ENCODE data around the gene TNPO2. TPM values are rescaled to one million over a fixed set of nuclear protein-coding genes. Genes with fewer than 3 reads are reported as not detected.
"Not testable (repeated sequence)": the region's sequence is repeated elsewhere in the genome, so short reads cannot be mapped to it uniquely, and the experiment has no call there.

TNPO2 gene
- total and polyA plus RNA-seq, 9 donors: 19.6 to 68.6 (median 55.8) TPM

- H3K27me3 ChIP-seq (ENCODE audit: control insufficient read depth, insufficient read depth, low read length): no peaks in the 10 kb centered on the region
- DNase-seq: peak; percentile 33
- peaks cover 17% of the 10 kb centered on the region for H3K36me3 ChIP-seq (ENCODE audit: control insufficient read depth, insufficient read depth, low read length)
- H3K4me1 ChIP-seq (ENCODE audit: control insufficient read depth, insufficient read depth, low read length): peaks cover 33% of the 10 kb centered on the region
- WGBS (ENCODE audit: insufficient coverage): 3% methylated on average over 5 of the region's 7 CpGs
- H3K4me3 ChIP-seq (ENCODE audit: low read length): peak overlapping the region; percentile 73
- peak overlapping the region; percentile 96 for H3K27ac ChIP-seq (ENCODE audit: low read length)
- no peaks in the 10 kb centered on the region for H3K9me3 ChIP-seq (replicated peaks; ENCODE audit: control insufficient read depth, low read depth, low read length)
These were observed 421 bp downstream of the TNPO2 start for GRCh38 chr19:12723381-12723640.

- H3K4me1 ChIP-seq (ENCODE audit: control insufficient read depth, insufficient read depth, low read length): peaks cover 33% of the 10 kb centered on the region
- peak overlapping the region; percentile 73 for H3K4me3 ChIP-seq (ENCODE audit: low read length)
- peak; percentile 100 for DNase-seq
- no peaks in the 10 kb centered on the region for H3K9me3 ChIP-seq (replicated peaks; ENCODE audit: control insufficient read depth, low read depth, low read length)
- no peaks in the 10 kb centered on the region for H3K27me3 ChIP-seq (ENCODE audit: control insufficient read depth, insufficient read depth, low read length)
- peak overlapping the region; percentile 96 for H3K27ac ChIP-seq (ENCODE audit: low read length)
- peaks cover 18% of the 10 kb centered on the region for H3K36me3 ChIP-seq (ENCODE audit: control insufficient read depth, insufficient read depth, low read length)
- 2% methylated on average over 11 of the region's 32 CpGs for WGBS (ENCODE audit: insufficient coverage)
These were observed 959 bp downstream of the TNPO2 start for GRCh38 chr19:12722566-12723380.

- H3K27me3 ChIP-seq (ENCODE audit: control insufficient read depth, insufficient read depth, low read length): no peaks in the 10 kb centered on the region
- under 1% methylated on average over 52 of the region's 65 CpGs for WGBS (ENCODE audit: insufficient coverage)
- no peaks in the 10 kb centered on the region for H3K9me3 ChIP-seq (replicated peaks; ENCODE audit: control insufficient read depth, low read depth, low read length)
- peak; percentile 87 for DNase-seq
- H3K36me3 ChIP-seq (ENCODE audit: control insufficient read depth, insufficient read depth, low read length): peaks cover 24% of the 10 kb centered on the region
- peak overlapping the region; percentile 65 for H3K4me3 ChIP-seq (ENCODE audit: low read length)
- peak overlapping the region; percentile 96 for H3K27ac ChIP-seq (ENCODE audit: low read length)
- H3K4me1 ChIP-seq (ENCODE audit: control insufficient read depth, insufficient read depth, low read length): peaks cover 33% of the 10 kb centered on the region
These were observed 1.8 kb downstream of the TNPO2 start for GRCh38 chr19:12721656-12722565.

GRCh38 chr19:12720851-12721655 lies 2.7 kb downstream of the TNPO2 start:
- 5% methylated on average over 59 of the region's 59 CpGs for WGBS (ENCODE audit: insufficient coverage)
- DNase-seq: peak; percentile 52

GRCh38 chr19:12720296-12720695 lies 3.4 kb downstream of the TNPO2 start:
- no peaks in the 10 kb centered on the region for H3K27me3 ChIP-seq (ENCODE audit: control insufficient read depth, insufficient read depth, low read length)
- peak overlapping the region; percentile 96 for H3K27ac ChIP-seq (ENCODE audit: low read length)
- peak overlapping the region; percentile 65 for H3K4me3 ChIP-seq (ENCODE audit: low read length)
- H3K9me3 ChIP-seq (replicated peaks; ENCODE audit: control insufficient read depth, low read depth, low read length): no peaks in the 10 kb centered on the region
- peaks cover 33% of the 10 kb centered on the region for H3K4me1 ChIP-seq (ENCODE audit: control insufficient read depth, insufficient read depth, low read length)
- DNase-seq: no peak
- 89% methylated on average over 4 of the region's 10 CpGs for WGBS (ENCODE audit: insufficient coverage)
- peaks cover 37% of the 10 kb centered on the region for H3K36me3 ChIP-seq (ENCODE audit: control insufficient read depth, insufficient read depth, low read length)

More at GRCh38 chr19:12720851-12721655, 2.7 kb downstream of the TNPO2 start:
- H3K4me3 ChIP-seq (ENCODE audit: low read length): peak overlapping the region; percentile 65
- no peaks in the 10 kb centered on the region for H3K9me3 ChIP-seq (replicated peaks; ENCODE audit: control insufficient read depth, low read depth, low read length)
- H3K4me1 ChIP-seq (ENCODE audit: control insufficient read depth, insufficient read depth, low read length): peaks cover 33% of the 10 kb centered on the region
- no peaks in the 10 kb centered on the region for H3K27me3 ChIP-seq (ENCODE audit: control insufficient read depth, insufficient read depth, low read length)
- H3K27ac ChIP-seq (ENCODE audit: low read length): peak overlapping the region; percentile 96
- peaks cover 29% of the 10 kb centered on the region for H3K36me3 ChIP-seq (ENCODE audit: control insufficient read depth, insufficient read depth, low read length)

GRCh38 chr19:12715929-12716328 lies 7.8 kb downstream of the TNPO2 start:
- WGBS (ENCODE audit: insufficient coverage): 100% methylated on average over 1 of the region's 3 CpGs
- Histone ChIP-seq H3K27me3 (ENCODE audit: control insufficient read depth, insufficient read depth, low read length) (no peaks in the 10 kb centered on the region), H3K4me3 (ENCODE audit: low read length) (no peak overlapping the region), H3K36me3 (ENCODE audit: control insufficient read depth, insufficient read depth, low read length) (peaks cover 74% of the 10 kb centered on the region), H3K9me3 (replicated peaks; ENCODE audit: control insufficient read depth, low read depth, low read length) (no peaks in the 10 kb centered on the region), H3K4me1 (ENCODE audit: control insufficient read depth, insufficient read depth, low read length) (peaks cover 10% of the 10 kb centered on the region), H3K27ac (ENCODE audit: low read length) (no peak overlapping the region)
- DNase-seq: no peak

- Histone ChIP-seq H3K4me1 (ENCODE audit: control insufficient read depth, insufficient read depth, low read length) (peaks cover 2% of the 10 kb centered on the region), H3K36me3 (ENCODE audit: control insufficient read depth, insufficient read depth, low read length) (peaks cover 82% of the 10 kb centered on the region), H3K9me3 (replicated peaks; ENCODE audit: control insufficient read depth, low read depth, low read length) (no peaks in the 10 kb centered on the region), H3K27me3 (ENCODE audit: control insufficient read depth, insufficient read depth, low read length) (no peaks in the 10 kb centered on the region), H3K27ac (ENCODE audit: low read length) (no peak overlapping the region), H3K4me3 (ENCODE audit: low read length) (no peak overlapping the region)
- 95% methylated on average over 14 of the region's 15 CpGs for WGBS (ENCODE audit: insufficient coverage)
- DNase-seq: no peak
These were observed 8.6 kb downstream of the TNPO2 start for GRCh38 chr19:12715102-12715501.

- H3K9me3 ChIP-seq (replicated peaks; ENCODE audit: control insufficient read depth, low read depth, low read length); H3K27ac ChIP-seq (ENCODE audit: low read length); H3K4me3 ChIP-seq (ENCODE audit: low read length); H3K27me3 ChIP-seq (ENCODE audit: control insufficient read depth, insufficient read depth, low read length); H3K4me1 ChIP-seq (ENCODE audit: control insufficient read depth, insufficient read depth, low read length); DNase-seq: not testable (repeated sequence)
- no CpG with 5 or more reads among the region's 9 CpGs for WGBS (ENCODE audit: insufficient coverage)
- H3K36me3 ChIP-seq (ENCODE audit: control insufficient read depth, insufficient read depth, low read length): peaks cover 85% of the 10 kb centered on the region
These were observed 10.4 kb downstream of the TNPO2 start for GRCh38 chr19:12713304-12713703.

GRCh38 chr19:12712077-12712476 lies 11.7 kb downstream of the TNPO2 start:
- H3K4me1 ChIP-seq (ENCODE audit: control insufficient read depth, insufficient read depth, low read length); H3K9me3 ChIP-seq (replicated peaks; ENCODE audit: control insufficient read depth, low read depth, low read length); H3K27me3 ChIP-seq (ENCODE audit: control insufficient read depth, insufficient read depth, low read length); H3K4me3 ChIP-seq (ENCODE audit: low read length); H3K27ac ChIP-seq (ENCODE audit: low read length); DNase-seq: not testable (repeated sequence)
- WGBS (ENCODE audit: insufficient coverage): 96% methylated on average over 3 of the region's 14 CpGs
- peaks cover 83% of the 10 kb centered on the region for H3K36me3 ChIP-seq (ENCODE audit: control insufficient read depth, insufficient read depth, low read length)
